H1 (cell line): ENCODE measurements around the gene NDUFS7. TPM values are rescaled to one million over a fixed set of nuclear protein-coding genes. Genes with fewer than 3 reads are reported as not detected.

Experiments used
- CEBPB ChIP-seq: IDR thresholded peaks from 2 replicates; pipeline ENCODE4 v1.6.1; 2012; ENCODE audit warnings: low read depth, low read length
- CHD7 ChIP-seq: fragments of 300-600 bp; sonication (generic); IDR thresholded peaks from 2 replicates; pipeline ENCODE4 v1.7.1; 2012; ENCODE audit warnings: low read length, moderate library complexity, mild to moderate bottlenecking, inconsistent platforms; ENCODE audit not compliant: insufficient replicate concordance
- HDAC2 ChIP-seq, 2 experiments: fragments of 300-600 bp in 1 of 2; sonication (generic) in 1 of 2; IDR thresholded peaks; 2 replicates each; pipeline ENCODE4 v1.6.1; 2011 to 2012; ENCODE audit warnings: low read depth in 2 of 2, low read length in 2 of 2, mild to moderate bottlenecking in 2 of 2, moderate library complexity in 2 of 2, borderline replicate concordance in 1 of 2, inconsistent platforms in 1 of 2
- KDM1A ChIP-seq: fragments of 200-600, 300-600 bp; sonication (generic); IDR thresholded peaks from 2 replicates; pipeline ENCODE4 v1.7.1; 2016; ENCODE audit warnings: mild to moderate bottlenecking, low read length, borderline replicate concordance
- KDM4A ChIP-seq: IDR thresholded peaks from one replicate; pipeline ENCODE4 v1.7.1; 2012; ENCODE audit warnings: low read depth, mild to moderate bottlenecking, moderate library complexity, low read length, inconsistent platforms; ENCODE audit not compliant: severe bottlenecking
- MAX ChIP-seq: IDR thresholded peaks from 2 replicates; pipeline ENCODE4 v1.6.1; 2012; ENCODE audit warnings: inconsistent platforms
- SUZ12 ChIP-seq: fragments of 200-600 bp; sonication (generic); IDR thresholded peaks from 2 replicates; pipeline ENCODE4 v1.6.1; 2012; ENCODE audit warnings: mild to moderate bottlenecking, inconsistent platforms, low read length, moderate library complexity, mixed read lengths
- TAF1 ChIP-seq: IDR thresholded peaks from 2 replicates; pipeline ENCODE4 v1.6.1; 2011; ENCODE audit warnings: mild to moderate bottlenecking, low read depth, low read length
- TBP ChIP-seq: IDR thresholded peaks from 2 replicates; pipeline ENCODE4 v1.6.1; 2011; ENCODE audit warnings: low read depth, low read length, improper control_type of control experiment
- polyA plus RNA-seq, 7 experiments: library from polyadenylated mRNA; depleted of rRNA in 3 of 7; stranded (reverse) in 5 of 7; unstranded in 2 of 7; fragments of >200 nt in 5 of 7; fragments of 200-250 nt in 2 of 7; gene quantifications; 1 replicate in 5 of 7; 2 replicates in 1 of 7; 4 replicates in 1 of 7; pipeline versions ENCODE4 v1.2.1 to v1.2.3, GENCODE V29; 2011 to 2013; ENCODE audit warnings: missing spikeins in 2 of 7, mixed read lengths in 2 of 7
- total RNA-seq: library from RNA; stranded (reverse); fragmentation: NEBNext Ultra II Directional; extraction: Animal tissue kit (Norgen Biotek cat#: 25700); gene quantifications from 2 replicates; pipeline ENCODE4 v1.2.1, GENCODE V29; 2021

Gene NDUFS7
- total and polyA plus RNA-seq, 2 of the 8 experiments (the other 6 are each of a cell fraction or from before 2014, with no cell fraction given) = 78.1 to 309 TPM

- TF ChIP-seq CHD7 (no peak), MAX (no peak), CEBPB (no peak), TAF1 (no peak), KDM1A (no peak), TBP (no peak), KDM4A (no peak), SUZ12 (no peak), HDAC2 (IDR thresholded peaks at IDR 0.05; ENCODE audit: borderline replicate concordance in 1 of 2, low read depth in 2 of 2, low read length in 2 of 2) (no peak)
Observed at GRCh38 chr19:1377176-1377964, 6.3 kb upstream of the NDUFS7 start (continued).
